ENCODE data around the gene PDGFA. TPM values are rescaled to one million over a fixed set of nuclear protein-coding genes. Genes with fewer than 3 reads are reported as not detected.

The PDGFA gene
- total and polyA plus RNA-seq, 11 donors: 11.8 to 50.9 (median 20.3) TPM

DNA sequence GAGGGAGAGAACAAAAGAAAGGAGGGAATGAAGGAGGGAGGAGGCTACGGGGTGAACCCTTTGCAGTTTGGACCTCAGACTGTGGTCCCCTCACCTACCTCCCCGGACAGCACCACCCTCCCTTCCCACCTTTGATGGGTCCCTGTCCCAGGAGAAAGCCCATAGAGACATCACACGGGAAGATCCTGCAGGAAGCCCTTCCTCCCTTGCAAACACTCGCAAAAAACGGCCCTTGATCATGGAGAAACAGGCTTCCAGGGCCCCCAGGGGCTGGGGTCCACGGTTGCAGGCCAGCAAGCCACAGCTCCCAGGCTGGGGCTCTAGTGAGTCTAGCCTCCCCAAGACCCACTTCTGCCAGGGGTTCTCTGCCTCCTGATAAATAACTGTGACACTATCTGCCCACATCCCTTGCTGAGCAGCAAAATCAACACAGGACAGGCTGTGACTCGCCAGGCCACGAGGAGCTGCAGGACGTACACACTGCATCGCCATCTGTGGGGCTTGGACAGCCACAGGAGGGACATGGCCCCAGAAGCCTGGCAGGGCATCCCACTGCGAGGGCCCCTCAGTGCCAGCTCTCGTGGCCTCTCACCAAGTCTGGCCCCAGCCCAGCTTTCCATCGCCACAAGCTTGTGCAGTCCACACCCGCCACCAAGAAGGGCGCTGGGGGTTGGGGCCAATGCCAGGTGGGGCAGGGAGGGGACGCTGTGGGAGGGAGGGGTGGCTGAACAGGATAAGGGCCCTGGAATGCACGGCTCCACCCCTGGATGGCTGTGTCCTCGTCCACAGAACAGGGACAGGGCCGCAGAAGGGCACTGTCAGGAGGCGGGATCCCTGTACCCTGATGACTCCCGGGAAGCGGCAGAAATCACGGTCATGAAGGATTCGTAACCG lies 34.2 kb downstream of the PDGFA start:
- intact Hi-C loops (cut with DNase I): loop anchor here in 1 of 10 donors (1.0 kb wide), 1 partner anchor 10 kb away; no protein-coding TSS in a partner anchor
- TF ChIP-seq POLR2A (IDR thresholded peaks at IDR 0.05): no peak
- TF ChIP-seq, protein P1, sequence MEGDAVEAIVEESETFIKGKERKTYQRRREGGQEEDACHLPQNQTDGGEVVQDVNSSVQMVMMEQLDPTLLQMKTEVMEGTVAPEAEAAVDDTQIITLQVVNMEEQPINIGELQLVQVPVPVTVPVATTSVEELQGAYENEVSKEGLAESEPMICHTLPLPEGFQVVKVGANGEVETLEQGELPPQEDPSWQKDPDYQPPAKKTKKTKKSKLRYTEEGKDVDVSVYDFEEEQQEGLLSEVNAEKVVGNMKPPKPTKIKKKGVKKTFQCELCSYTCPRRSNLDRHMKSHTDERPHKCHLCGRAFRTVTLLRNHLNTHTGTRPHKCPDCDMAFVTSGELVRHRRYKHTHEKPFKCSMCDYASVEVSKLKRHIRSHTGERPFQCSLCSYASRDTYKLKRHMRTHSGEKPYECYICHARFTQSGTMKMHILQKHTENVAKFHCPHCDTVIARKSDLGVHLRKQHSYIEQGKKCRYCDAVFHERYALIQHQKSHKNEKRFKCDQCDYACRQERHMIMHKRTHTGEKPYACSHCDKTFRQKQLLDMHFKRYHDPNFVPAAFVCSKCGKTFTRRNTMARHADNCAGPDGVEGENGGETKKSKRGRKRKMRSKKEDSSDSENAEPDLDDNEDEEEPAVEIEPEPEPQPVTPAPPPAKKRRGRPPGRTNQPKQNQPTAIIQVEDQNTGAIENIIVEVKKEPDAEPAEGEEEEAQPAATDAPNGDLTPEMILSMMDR (IDR thresholded peaks at IDR 0.05): no peak
- peak in 3 of 5 donors; percentile 67 to 73 (median 70) for DNase-seq

GRCh38 chr7:484356-485101 lies 35.1 kb downstream of the PDGFA start:
- ATAC-seq: no peak
- 71 to 79% (median 74%) methylated on average over 18 to 21 of the region's 21 CpGs for WGBS, 4 donors
- TF ChIP-seq, protein P1 (IDR thresholded peaks at IDR 0.05): no peak
- no peak for TF ChIP-seq POLR2A (IDR thresholded peaks at IDR 0.05)
- Histone ChIP-seq H3K36me3 (no peaks in the 10 kb centered on the region), H3K9me3 (no peaks in the 10 kb centered on the region), H3K4me3 (no peak overlapping the region), H3K27me3 (peaks cover 0 to 24% (median 0%) of the 10 kb centered on the region in 9 donors), H3K4me1 (peaks cover 0 to 19% (median 0%) of the 10 kb centered on the region in 12 donors), H3K27ac (no peak overlapping the region)
- intact Hi-C loops (cut with DNase I): loop anchor here in 1 of 10 donors (1.0 kb wide), 1 partner anchor 11 kb away; no protein-coding TSS in a partner anchor
- DNase-seq: peak in 3 of 5 donors; percentile 12 to 44 (median 18)

More for the DNA sequence above, 34.2 kb downstream of the PDGFA start:
- no peak overlapping the region for H3K4me3 ChIP-seq
- H3K4me1 ChIP-seq: peaks cover 0 to 18% (median 0%) of the 10 kb centered on the region in 12 donors
- no peaks in the 10 kb centered on the region for H3K9me3 ChIP-seq
- H3K27ac ChIP-seq: no peak overlapping the region
- H3K27me3 ChIP-seq: peaks cover 0 to 18% (median 0%) of the 10 kb centered on the region in 9 donors
- H3K36me3 ChIP-seq: no peaks in the 10 kb centered on the region
- 45 to 64% (median 49%) methylated on average over 18 to 25 of the region's 25 CpGs for WGBS, 4 donors
- peak; percentile 67 to 86 (median 70) for ATAC-seq

DNA sequence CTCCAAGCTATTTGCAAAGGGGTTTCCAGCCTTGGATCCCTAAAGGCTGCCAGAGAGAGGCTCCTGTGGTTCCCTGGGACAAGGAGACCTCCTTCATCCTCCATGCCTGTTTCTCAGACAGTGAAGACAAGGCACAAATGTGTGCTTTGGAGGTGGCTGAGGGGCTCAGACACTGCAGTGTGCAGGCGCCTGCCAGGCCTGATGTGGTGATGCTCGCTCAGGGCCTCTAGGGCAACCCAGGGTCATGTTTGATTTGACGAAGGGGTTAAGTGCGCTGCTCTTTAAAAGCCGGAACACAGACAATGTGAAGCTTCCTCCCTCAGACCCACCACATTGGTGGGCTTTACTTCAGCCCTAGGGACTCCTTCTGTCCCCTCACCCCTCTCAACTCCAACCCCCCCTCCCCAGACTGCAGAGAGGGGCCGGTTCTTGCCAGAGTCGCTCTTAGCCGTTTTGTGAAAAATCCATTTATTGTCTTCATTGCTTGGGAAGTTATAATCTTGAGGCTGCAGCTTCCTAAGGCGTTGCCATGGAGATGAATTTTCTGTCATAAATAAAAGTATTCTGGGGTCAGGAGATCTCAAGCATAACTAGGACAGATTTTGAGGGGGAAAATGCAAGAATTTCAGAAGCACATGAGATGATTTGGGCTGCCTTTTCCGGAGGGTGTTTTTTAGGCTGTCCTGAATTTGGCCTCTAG lies 35.8 kb downstream of the PDGFA start:
- no peak for ATAC-seq

More for the DNA sequence above, 35.8 kb downstream of the PDGFA start:
- WGBS, 4 donors: 80 to 86% (median 83%) methylated on average over 10 of the region's 10 CpGs
- no peak overlapping the region for H3K27ac ChIP-seq
- no peak overlapping the region for H3K4me3 ChIP-seq
- peak in 3 of 5 donors; percentile 6 to 35 (median 11) for DNase-seq
- TF ChIP-seq, protein P1 (IDR thresholded peaks at IDR 0.05): no peak
- TF ChIP-seq POLR2A (IDR thresholded peaks at IDR 0.05): no peak
- H3K4me1 ChIP-seq: peaks cover 0 to 19% (median 0%) of the 10 kb centered on the region in 12 donors
- no peaks in the 10 kb centered on the region for H3K36me3 ChIP-seq
- H3K9me3 ChIP-seq: no peaks in the 10 kb centered on the region
- intact Hi-C loops (cut with DNase I): no loop called here
- H3K27me3 ChIP-seq: peaks cover 0 to 24% (median 0%) of the 10 kb centered on the region in 9 donors
